Spleen (tissue), 7 donors: ENCODE measurements around the gene RGS8.

Experiments used
- CTCF ChIP-seq, 11 experiments: fragments of 200-600 bp in 7 of 11; fragments of 450-650 bp in 4 of 11; sonication (generic) in 4 of 11; IDR thresholded peaks in 8 of 11; conservative IDR thresholded peaks in 3 of 11; 1 replicate in 7 of 11; 2 replicates in 4 of 11; pipeline versions ENCODE4 v1.4.0 to v1.8.0; 2016 to 2021; ENCODE audit warnings: antibody characterized with exemption in 11 of 11, inconsistent platforms in 4 of 11, mild to moderate bottlenecking in 1 of 11
- POLR2A ChIP-seq, 3 donors: fragments of 450-650 bp; IDR thresholded peaks; one replicate each; pipeline ENCODE4 v1.5.1; 2017; ENCODE audit warnings: antibody characterized with exemption in 3 of 3, mild to moderate bottlenecking in 1 of 3
- donor health status: DM: no; HTN: no; CAD: no; lungs with moderate emphysema.
- donor health status: DM: no; HTN: no; CAD: no.
- donor health status: DM: no; HTN: no; CAD: no.

DNA sequence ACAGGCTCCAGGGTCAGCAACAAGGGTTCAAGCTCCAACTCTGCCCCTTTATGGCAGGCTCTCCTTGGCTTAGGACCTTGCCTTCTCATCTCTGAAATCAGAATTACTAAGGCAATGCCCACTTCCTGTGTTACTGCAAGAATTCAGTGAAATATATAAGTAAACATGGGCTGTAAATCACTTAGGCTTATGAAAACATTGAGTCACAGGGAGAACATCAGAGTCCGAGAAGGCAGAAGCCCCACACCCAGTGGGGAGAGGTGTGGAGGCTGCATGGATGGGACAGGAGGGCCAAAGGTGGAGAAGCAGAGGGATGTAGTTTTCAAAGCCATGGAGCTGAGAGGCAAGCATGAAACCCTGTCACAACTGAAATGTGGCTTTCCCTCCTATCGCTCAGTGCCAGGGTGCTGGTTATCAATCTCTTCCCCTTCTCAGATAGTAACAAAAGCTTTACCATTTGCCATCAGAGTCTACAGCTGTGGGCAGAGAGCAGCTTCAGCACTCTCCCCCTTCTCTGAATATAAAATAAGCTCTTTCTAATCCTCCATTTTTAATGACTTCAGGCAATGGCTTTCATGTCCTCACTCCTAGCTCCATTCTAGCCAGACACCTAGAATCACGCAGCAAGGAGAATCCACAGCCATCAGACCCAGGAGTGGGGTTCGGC, 3.4 kb downstream of the RGS8 start:
- no peak for TF ChIP-seq POLR2A (IDR thresholded peaks at IDR 0.05)
- TF ChIP-seq CTCF (IDR thresholded peaks at IDR 0.05 in 8 of 11, conservative IDR thresholded peaks at IDR 0.05 in 3 of 11), result no peak
